K562 (cell line): ENCODE data around the gene GLRA1.

Experiments
- ATF2 ChIP-seq: sonication (generic); formaldehyde crosslinking; IDR thresholded peaks from 2 replicates; pipeline ENCODE4 v1.8.1; 2022; ENCODE audit warnings: missing genetic modification reagents
- CTCF ChIP-seq, 3 experiments: IDR thresholded peaks in 2 of 3; conservative IDR thresholded peaks in 1 of 3; 2 replicates each; pipeline ENCODE4 v1.5.1; 2011 to 2012; ENCODE audit warnings: low read length in 3 of 3, mild to moderate bottlenecking in 3 of 3, control low read depth in 2 of 3, improper control_type of control experiment in 1 of 3, inconsistent platforms in 1 of 3, low read depth in 1 of 3, mixed read lengths in 1 of 3, moderate library complexity in 1 of 3; ENCODE audit not compliant: insufficient read depth in 2 of 3
- ILF3 ChIP-seq: fragments of 450-650 bp; IDR thresholded peaks from 2 replicates; pipeline ENCODE4 v1.6.1; 2018; ENCODE audit warnings: antibody characterized with exemption, mild to moderate bottlenecking, moderate library complexity, borderline replicate concordance
- JUNB ChIP-seq: fragments of 450-650 bp; formaldehyde crosslinking; conservative IDR thresholded peaks from 2 replicates; pipeline ENCODE4 v1.4.0; 2020; ENCODE audit warnings: mild to moderate bottlenecking
- MEF2A ChIP-seq: IDR thresholded peaks from 2 replicates; pipeline ENCODE4 v1.6.1; 2011; ENCODE audit warnings: low read depth, mild to moderate bottlenecking, low read length, moderate library complexity; ENCODE audit not compliant: control insufficient read depth
- PHF20 ChIP-seq: fragments of 450-650 bp; IDR thresholded peaks from 2 replicates; pipeline ENCODE4 v1.6.1; 2018; ENCODE audit not compliant: partially characterized antibody
- REST ChIP-seq, 2 experiments: fragments of 450-650 bp; formaldehyde crosslinking in 1 of 2; IDR thresholded peaks; 2 replicates each; pipeline versions ENCODE4 v1.4.0 to v1.6.1; 2014 to 2020; ENCODE audit warnings: mild to moderate bottlenecking in 2 of 2, borderline replicate concordance in 1 of 2, low read depth in 1 of 2
- SIN3B ChIP-seq: fragments of 450-650 bp; IDR thresholded peaks from 2 replicates; pipeline ENCODE4 v1.6.1; 2017; ENCODE audit warnings: low read depth, mild to moderate bottlenecking, moderate library complexity
- THAP12 ChIP-seq: fragments of 250-450 bp; sonication (Bioruptor Pico); IDR thresholded peaks from 2 replicates; pipeline ENCODE4 v1.9.0; 2021; ENCODE audit warnings: mild to moderate bottlenecking, inconsistent platforms
- ZFP36 ChIP-seq: fragments of 150-350 bp; IDR thresholded peaks from 2 replicates; pipeline ENCODE4 v1.6.1; 2018; ENCODE audit warnings: low read length, low read depth; ENCODE audit not compliant: partially characterized antibody
- ZNF12 ChIP-seq: sonication (generic); formaldehyde crosslinking; IDR thresholded peaks from 2 replicates; pipeline ENCODE4 v1.4.0; 2020; ENCODE audit warnings: mild to moderate bottlenecking, missing genetic modification reagents
- TF ChIP-seq, protein P1 (sequence below): sonication (generic); formaldehyde crosslinking; IDR thresholded peaks from 2 replicates; pipeline ENCODE4 v1.9.0; 2022; ENCODE audit warnings: mild to moderate bottlenecking, missing genetic modification reagents

GRCh38 chr5:151909628-151910027 is 15.0 kb downstream of the GLRA1 start:
- TF ChIP-seq ZFP36 (no peak), REST (IDR thresholded peaks at IDR 0.05; ENCODE audit: borderline replicate concordance) (no peak), REST (CRISPR knock-in tag; IDR thresholded peaks at IDR 0.05; ENCODE audit: low read depth) (no peak), JUNB (CRISPR knock-in tag) (no peak), ZNF12 (CRISPR knock-in tag) (no peak), PHF20 (no peak), CTCF (IDR thresholded peaks at IDR 0.05 in 2 of 3, conservative IDR thresholded peaks at IDR 0.05 in 1 of 3; ENCODE audit: insufficient read depth in 2 of 3, low read depth in 1 of 3, low read length in 3 of 3) (no peak), SIN3B (no peak), THAP12 (no peak), ILF3 (no peak), MEF2A (no peak), ATF2 (CRISPR knock-in tag) (no peak)
- TF ChIP-seq, protein P1, sequence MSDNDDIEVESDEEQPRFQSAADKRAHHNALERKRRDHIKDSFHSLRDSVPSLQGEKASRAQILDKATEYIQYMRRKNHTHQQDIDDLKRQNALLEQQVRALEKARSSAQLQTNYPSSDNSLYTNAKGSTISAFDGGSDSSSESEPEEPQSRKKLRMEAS (CRISPR knock-in tag): no peak
